CMK (cell line): Measurements from ENCODE around the gene RGS7.
"Not testable (repeated sequence)": the region's sequence is repeated elsewhere in the genome, so short reads cannot be mapped to it uniquely, and the experiment has no call there.

Experiments
- DNase-seq: peaks from one replicate; pipeline ENCODE4 v3.0.0-alpha.2; 2010; ENCODE audit warnings: low read depth

The RGS7 gene

GRCh38 chr1:241331328-241332036 is 25.5 kb downstream of the RGS7 start:
- DNase-seq, result no peak

DNA sequence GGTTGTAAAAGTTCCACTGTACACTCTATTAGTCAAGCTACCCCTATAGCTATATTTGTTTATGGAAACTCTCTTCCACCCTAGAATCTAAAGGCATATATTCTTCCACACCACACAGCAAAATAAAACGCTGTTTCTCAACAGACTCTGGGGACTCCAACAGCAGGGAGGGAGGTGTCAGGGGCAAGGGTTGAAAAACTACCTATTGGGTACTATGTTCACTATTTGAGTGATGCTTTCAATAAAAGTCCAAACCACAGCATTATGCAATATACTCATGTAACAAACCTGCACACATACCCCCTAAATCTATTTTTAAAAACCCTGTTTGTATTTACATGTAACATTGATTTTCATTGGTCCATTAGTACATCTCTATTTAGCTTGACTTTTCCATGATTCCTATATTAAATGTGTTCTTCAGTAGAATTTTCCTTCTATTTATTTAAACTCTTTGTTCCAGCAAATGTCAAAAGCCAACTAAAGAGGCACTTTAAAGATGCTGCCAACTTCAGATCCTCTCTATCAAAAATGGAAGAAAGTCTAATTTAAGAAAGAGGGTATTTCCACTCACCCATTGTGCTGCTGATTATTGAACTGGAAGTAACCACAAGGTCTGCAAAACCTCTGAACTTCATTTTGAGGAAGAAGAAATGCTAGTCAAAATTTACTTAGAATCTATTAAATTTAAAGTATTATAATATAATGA is 26.2 kb downstream of the RGS7 start:
- DNase-seq, result no peak

- no peak for DNase-seq
Measured at GRCh38 chr1:241325456-241325855, 31.5 kb downstream of the RGS7 start.

DNA sequence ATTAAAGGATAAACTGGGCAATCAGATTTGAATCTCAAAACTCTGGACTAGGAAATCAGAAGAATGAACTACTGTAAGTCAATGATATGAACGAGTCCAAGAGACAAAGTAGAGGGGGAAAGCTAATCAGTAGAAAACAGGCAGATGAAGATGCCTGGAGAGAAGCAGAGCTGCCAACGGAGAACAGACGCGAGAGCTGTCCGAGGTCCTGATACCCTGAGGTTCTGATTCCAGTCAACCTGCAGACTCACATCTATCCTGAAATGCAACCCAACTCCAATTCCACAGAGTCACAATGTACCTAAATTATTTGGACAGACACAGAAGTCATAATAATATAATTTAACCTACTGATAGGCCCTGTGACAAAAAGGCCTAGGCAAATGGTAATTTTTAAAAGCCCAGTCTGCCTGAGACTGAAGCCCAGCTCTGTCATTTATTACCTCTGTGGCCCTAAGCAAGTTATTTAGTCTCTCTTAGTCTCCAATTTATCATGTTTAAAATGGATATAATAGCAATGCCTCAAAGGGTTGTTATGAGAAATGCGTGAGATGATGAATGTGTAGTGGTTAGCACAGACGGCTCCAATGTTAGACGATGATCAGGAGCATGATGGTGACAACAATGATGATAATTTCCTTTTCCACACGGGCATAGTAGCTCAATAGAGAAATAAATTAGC is 33.4 kb downstream of the RGS7 start:
- peak; percentile 3 for DNase-seq

GRCh38 chr1:241317676-241318075 is 39.3 kb downstream of the RGS7 start:
- no peak for DNase-seq

DNA sequence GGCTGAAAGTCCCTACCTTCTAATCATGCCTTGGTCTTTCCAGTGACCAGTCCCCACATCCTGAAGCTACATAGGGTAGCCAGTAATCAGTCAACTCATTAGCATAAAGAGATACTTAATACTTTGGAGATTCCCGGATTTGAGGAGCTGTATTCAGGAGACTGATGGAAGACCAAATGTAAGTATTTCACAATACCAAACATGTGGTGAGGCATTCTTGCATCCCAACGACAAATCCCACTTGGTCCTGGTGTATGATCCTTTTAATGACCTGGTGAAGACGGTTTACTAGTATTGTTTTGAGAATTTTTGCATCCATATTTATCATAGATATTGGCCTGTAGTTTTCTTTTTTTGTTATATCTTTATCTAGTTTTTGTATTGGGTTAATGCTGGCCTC is 40.6 kb downstream of the RGS7 start:
- no peak for DNase-seq

GRCh38 chr1:241311056-241311746 is 45.8 kb downstream of the RGS7 start:
- DNase-seq, result no peak

- no peak for DNase-seq
Measured at GRCh38 chr1:241310451-241310850, 46.6 kb downstream of the RGS7 start.

DNA sequence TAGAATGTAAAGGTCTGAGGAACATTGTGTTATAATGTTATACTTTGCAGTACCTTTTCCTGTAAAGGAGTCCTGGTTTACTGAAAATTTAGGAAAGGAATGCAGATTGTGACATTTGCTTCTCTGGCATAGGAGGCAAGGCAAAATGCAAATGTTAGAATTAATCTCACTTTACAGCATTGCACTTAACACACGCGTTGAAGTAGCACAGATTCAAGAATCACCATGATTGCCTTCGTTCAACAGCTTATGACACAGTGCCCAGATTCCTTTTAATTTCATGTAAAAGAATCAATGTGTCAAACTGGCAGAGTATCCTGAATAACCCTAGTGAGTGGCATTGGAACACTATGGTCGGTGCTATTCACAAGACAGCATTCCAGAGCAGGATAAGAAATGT is 47.4 kb downstream of the RGS7 start:
- no peak for DNase-seq

DNA sequence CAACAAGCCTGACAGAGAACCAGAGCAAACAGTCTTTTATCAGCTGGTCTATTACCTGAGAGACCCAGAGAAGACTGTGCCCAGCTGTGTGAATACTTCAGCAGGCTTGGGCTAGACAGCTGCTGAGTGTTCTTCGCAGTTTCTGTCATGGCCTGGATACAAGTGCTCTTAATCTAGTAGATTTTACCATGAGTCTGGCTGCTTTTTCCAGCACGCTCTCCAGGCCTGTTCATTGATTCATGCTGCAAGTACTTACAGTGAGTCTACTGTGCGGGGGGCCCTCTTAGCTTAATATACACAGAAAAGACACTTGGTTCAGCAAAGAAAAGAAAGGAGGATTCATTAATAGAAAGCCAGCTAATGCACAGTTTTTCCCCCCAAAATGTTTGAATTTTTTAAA is 48.5 kb downstream of the RGS7 start:
- no peak for DNase-seq

GRCh38 chr1:241308011-241308410 is 49.0 kb downstream of the RGS7 start:
- no peak for DNase-seq

GRCh38 chr1:241306125-241306790 is 50.7 kb downstream of the RGS7 start:
- DNase-seq, result no peak

DNA sequence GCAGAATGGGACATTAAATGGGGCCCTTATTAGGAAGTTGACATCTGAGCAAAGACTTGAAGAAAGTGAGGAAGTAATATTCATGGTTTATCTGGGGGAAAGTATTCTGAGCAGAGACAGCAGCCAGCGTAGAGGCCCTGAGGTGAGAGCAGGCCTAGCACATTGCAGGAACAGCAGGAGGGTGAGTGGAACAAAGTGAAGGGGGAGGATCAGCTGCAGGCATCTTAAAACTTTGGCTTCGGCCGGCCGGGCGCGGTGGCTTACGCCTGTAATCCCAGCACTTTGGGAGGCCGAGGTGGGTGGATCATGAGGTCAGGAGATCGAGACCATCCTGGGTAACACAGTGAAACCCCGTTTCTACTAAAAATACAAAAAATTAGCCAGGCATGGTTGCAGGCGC is 55.0 kb downstream of the RGS7 start:
- not testable (repeated sequence) for DNase-seq

DNA sequence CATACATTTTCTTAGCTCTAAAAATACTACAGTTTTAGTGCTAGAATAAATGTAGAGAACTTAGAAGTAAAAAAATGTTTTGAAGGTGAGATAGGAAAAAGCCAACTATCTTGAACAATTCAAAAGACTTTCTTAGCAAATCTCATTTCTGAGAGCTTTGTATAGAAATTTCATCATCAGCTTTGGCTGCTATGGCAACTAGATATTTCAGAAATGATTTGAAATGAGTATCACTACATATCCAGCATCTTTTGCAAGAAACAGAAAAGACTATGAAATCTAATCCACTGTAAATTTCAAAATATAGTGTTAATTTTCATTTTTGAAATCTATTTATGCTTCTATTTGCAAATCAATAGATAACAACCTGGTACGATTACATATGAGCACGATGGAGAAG is 57.7 kb downstream of the RGS7 start:
- no peak for DNase-seq

DNA sequence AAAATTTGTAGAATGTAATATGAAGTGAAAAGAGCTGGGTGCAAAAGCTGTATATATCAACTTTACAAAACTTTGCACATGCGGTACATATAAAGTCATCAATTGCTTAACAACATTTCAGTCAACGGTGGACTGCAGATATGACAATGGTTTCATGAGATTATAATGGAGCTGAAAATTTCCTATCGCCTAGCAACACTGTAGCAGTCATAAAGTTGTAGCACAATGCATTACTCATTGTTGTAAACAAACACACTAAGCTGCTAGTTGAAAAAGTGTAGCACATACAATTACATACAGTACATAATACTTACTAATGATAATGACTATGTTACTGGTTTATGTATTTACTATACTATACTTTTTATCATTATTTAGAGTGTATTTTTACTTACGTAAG is 64.0 kb downstream of the RGS7 start:
- DNase-seq, result no peak

DNA sequence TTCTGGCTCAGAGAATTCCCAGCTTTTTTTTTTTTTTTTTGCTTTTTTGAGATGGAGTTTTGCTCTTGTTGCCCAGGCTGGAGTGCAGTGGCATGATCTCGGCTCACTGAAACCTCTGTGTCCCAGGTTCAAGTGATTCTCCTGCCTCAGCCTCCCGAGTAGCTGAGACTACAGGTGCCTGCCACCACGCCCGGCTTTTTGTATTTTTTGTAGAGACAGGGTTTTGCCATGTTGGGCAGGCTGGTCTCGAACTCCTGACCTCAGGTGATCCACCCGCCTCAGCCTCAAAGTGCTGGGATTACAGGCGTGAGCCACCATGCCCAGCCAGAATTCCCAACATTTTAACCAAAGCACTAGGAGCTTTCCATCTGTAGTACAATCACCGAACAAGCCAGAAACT is 65.5 kb downstream of the RGS7 start:
- not testable (repeated sequence) for DNase-seq

DNA sequence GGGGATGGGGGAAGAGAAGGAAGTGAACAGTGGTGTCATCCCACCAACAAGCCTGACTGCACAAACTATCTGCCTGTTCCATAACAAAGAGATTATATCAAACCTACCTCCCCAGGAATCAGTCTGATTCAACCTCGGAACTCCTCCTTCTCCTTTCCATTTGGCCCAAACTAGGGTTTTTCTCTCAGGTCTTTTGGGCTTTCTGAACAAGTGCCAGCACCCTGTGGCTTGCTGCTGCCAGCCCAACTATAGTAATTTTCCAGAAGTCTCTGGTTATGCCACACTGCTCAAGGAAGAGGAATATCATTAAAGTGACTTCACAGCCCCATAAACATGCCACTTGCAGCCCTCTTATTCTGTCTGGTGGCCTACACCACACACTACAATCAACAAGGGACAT is 70.5 kb downstream of the RGS7 start:
- DNase-seq, result no peak

- DNase-seq, result no peak
Measured at GRCh38 chr1:241276391-241276790, 80.6 kb downstream of the RGS7 start.

DNA sequence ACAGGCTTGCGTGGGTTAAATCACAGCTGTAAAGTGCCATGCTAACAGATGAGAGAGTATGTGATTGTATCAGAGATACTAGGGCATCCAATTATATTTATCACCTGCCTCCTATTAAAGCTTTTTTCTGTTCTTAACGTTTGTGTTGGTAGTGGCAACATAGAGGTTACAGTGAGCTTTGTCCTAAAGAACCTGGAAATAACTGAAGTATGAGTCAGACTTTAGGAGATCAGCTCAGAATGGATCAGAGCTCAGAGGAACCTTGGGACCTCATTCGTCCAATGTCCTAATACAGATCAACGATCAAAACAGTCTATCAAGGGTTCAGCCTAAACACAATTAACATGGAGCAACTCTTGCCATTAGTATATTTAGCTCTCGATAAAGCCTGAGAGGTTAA is 81.0 kb downstream of the RGS7 start:
- DNase-seq, result no peak

DNA sequence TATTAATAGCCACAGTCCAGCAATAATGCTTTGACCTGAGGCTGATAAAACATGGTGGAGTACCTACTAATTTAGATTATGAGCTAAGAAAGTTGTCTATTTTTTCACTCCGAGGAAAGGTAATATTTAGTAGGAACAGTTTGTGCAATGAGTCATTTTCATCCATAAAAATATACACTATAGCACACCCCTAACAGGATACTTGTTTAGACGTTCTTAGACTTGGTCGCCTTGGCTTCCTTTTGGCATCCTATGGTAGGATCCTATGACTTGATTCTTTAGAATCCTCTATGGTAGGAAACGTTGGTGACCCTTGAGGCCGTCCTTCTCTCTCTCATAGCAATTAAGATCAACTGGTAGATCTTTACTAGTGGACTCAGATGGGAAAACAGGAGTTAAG is 81.8 kb downstream of the RGS7 start:
- no peak for DNase-seq

DNA sequence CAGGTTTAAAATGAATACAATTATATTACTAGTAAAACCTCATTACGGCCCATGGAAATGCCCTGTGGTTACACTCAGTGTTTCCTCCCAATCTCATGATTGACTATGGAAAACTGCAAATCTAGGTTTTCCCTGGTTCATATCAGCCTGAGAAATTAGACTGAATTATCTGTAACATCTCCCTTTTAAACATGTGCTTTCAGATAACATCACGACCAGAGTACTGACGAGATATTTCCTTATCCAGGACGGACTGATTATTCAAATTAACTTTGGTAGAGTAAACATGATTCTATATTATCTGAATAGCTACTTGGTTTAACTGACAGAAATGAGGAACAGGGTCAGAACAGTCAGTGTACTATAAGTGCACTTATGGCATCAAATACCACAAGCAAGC is 82.3 kb downstream of the RGS7 start:
- no peak for DNase-seq

GRCh38 chr1:241272828-241273227 is 84.2 kb downstream of the RGS7 start:
- DNase-seq, result no peak
